ENCODE results near the gene TAS2R42. TPM values are rescaled to one million over a fixed set of nuclear protein-coding genes. Genes with fewer than 3 reads are reported as not detected.

Gene TAS2R42
- polyA plus RNA-seq, 4 donors, result not detected

- DNase-seq (ENCODE audit: low read depth in 4 of 4, low spot score in 3 of 4), result no peak
Measured at GRCh38 chr12:11147420-11147819, 39.3 kb downstream of the TAS2R42 start.

DNA sequence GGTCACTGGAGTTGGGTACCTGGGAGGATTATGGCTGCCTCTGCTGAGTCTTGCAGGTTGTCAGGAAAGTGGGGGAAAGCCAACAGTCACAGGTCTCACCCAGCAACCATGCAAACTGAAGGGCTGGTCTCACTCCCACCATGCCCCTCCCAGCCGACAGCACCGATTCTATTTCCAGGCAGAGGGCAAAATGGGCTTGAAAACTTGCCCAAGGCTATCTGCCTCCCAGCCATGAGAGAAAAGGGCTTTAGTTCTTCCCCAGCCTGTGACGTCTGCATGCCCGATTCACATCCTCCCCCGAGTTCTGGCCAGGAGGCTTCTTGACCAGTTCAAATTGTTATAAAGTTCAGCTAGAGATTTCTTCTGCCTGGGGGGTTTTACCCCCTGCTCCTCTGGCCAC lies 42.4 kb downstream of the TAS2R42 start:
- DNase-seq (ENCODE audit: low read depth in 4 of 4, low spot score in 3 of 4), result no peak

DNA sequence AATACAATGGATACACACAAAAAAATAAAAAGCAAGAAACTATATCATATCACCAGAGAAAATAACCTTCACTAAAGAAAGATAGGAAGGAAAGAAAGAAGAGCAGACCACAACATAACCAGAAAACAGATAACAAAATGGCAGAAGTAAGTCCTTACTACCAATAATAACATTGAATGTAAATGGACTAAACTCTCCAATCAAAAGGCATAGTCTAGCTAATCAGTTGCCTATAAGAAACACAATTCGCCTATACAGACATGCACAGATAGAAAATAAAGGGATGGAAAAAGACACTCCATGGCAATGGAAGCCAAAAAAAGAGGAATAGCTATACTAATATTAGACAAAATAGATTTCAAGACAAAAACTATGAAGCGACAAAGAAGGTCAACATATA lies 43.4 kb downstream of the TAS2R42 start:
- DNase-seq (ENCODE audit: low read depth in 4 of 4, low spot score in 3 of 4), result no peak

DNA sequence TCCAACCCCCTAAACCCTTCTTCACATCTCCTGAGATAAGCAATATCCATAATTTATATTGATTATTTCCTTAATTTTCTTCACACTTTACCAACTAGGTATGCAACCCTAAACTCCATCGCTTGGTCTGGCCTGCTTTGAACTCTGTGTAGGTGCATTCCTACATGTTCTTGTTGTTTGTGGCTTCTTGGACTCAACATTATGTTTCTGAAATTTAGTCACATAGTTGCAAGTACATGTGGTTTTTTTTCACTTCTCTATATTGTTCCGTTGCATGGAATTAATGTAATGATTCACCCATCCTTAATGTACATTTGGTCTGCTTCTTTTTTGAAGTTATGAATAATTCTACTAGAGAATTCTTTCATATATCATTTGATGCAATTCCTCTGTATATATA lies 50.7 kb downstream of the TAS2R42 start:
- no peak for DNase-seq (ENCODE audit: low read depth in 4 of 4, low spot score in 3 of 4)

Other genes with a start within 250 kb of the TAS2R42 start
- 1 to 10 TPM; 2.6 to 3.8 (median 3.3) TPM for gene TAS2R14, start 247.7 kb downstream of the TAS2R42 start, polyA plus RNA-seq (ENCODE audit: insufficient read length in 4 of 4)
- not detected for gene TAS2R50, start 200.0 kb downstream of the TAS2R42 start, polyA plus RNA-seq (ENCODE audit: insufficient read length in 4 of 4)
- 1 to 10 TPM in 3 of 4 donors, under 1 TPM in 1; 0.98 to 2.0 (median 1.1) TPM for gene TAS2R20, start 188.6 kb downstream of the TAS2R42 start, polyA plus RNA-seq (ENCODE audit: insufficient read length in 4 of 4)
- 1 to 10 TPM in 2 of 4 donors, under 1 TPM in 2; 0.79 to 1.5 (median 1.2) TPM for gene TAS2R19, start 164.3 kb downstream of the TAS2R42 start, polyA plus RNA-seq (ENCODE audit: insufficient read length in 4 of 4)
- 1 to 10 TPM in 2 of 4 donors, under 1 TPM in 2; 0.65 to 1.9 (median 0.92) TPM for gene TAS2R31, start 155.5 kb downstream of the TAS2R42 start, polyA plus RNA-seq (ENCODE audit: insufficient read length in 4 of 4)
- under 1 TPM in 2 of 4 donors, not detected in 2; 0.09 to 0.22 TPM for gene TAS2R46, start 124.6 kb downstream of the TAS2R42 start, polyA plus RNA-seq (ENCODE audit: insufficient read length in 4 of 4)
- gene TAS2R43, start 94.6 kb downstream of the TAS2R42 start, polyA plus RNA-seq (ENCODE audit: insufficient read length in 4 of 4), result under 1 TPM; 0.16 to 0.62 (median 0.40) TPM
- under 1 TPM in 1 of 4 donors, not detected in 3; 0.16 TPM for gene TAS2R30, start 52.3 kb downstream of the TAS2R42 start, polyA plus RNA-seq (ENCODE audit: insufficient read length in 4 of 4)
- 10 to 100 TPM; 17.0 to 20.7 (median 19.5) TPM for gene SMIM10L1, start 15.7 kb downstream of the TAS2R42 start, polyA plus RNA-seq (ENCODE audit: insufficient read length in 4 of 4)
- gene PRB3, start 82.8 kb upstream of the TAS2R42 start, polyA plus RNA-seq (ENCODE audit: insufficient read length in 4 of 4), result under 1 TPM in 2 of 4 donors, not detected in 2; 0.08 to 0.19 TPM
- gene PRB4, start 123.5 kb upstream of the TAS2R42 start, polyA plus RNA-seq (ENCODE audit: insufficient read length in 4 of 4), result not detected
- gene PRB2, start 208.6 kb upstream of the TAS2R42 start, polyA plus RNA-seq (ENCODE audit: insufficient read length in 4 of 4), result not detected

Data from right renal pelvis (tissue), 4 donors.